HCT116 (cell line): ENCODE data around the gene IFI35. TPM values are rescaled to one million over a fixed set of nuclear protein-coding genes. Genes with fewer than 3 reads are reported as not detected.
A peak's percentile ranks its signal among the peaks of the same experiment; 100 is the strongest.

Experiments
- ATAC-seq: fragments of 200-7000 bp; cut with Tn5 transposase; 2 replicates; pipeline ENCODE4 v1.9.1; 2020; ENCODE audit warnings: mild to moderate bottlenecking, moderate library complexity
- BruUV-seq: library from RNA; stranded (reverse); fragments of 400-500 nt; replicated peaks from 2 replicates; lab custom pipeline; 2021; lab: Mats Ljungman, UMichigan
- CTCF ChIA-PET: fragments of 300-600 bp; sonication (Branson Sonifier 250); formaldehyde crosslinking; loops from one replicate; lab custom pipeline; 2021; ENCODE audit warnings: antibody characterized with exemption; lab: Charles Lee
- POLR2A ChIA-PET: fragments of 300-600, 350-600 bp; sonication (Branson Sonifier 250); formaldehyde crosslinking; loops from one replicate; lab custom pipeline; 2021; ENCODE audit warnings: antibody characterized with exemption; lab: Charles Lee
- RAD21 ChIA-PET, 2 experiments: fragments of 300-600 bp; sonication (Branson Sonifier 250); formaldehyde crosslinking; loops; one replicate each; lab custom pipeline; 2023; ENCODE audit warnings: low total read pairs in 2 of 2; ENCODE audit not compliant: uncharacterized antibody in 2 of 2, unreplicated experiment in 2 of 2, low non-redundant PET in 1 of 2; lab: Charles Lee
- DNase-seq: peaks from one replicate; pipeline ENCODE4 v3.0.0-alpha.2; 2010; ENCODE audit warnings: low read depth, low spot score
- H2AFZ ChIP-seq: fragments of 200-600 bp; shearing (Covaris generic), sonication (generic); 2 replicates; pipeline ENCODE4 v1.6.1; 2017; ENCODE audit warnings: low read depth, mixed run types, mixed read lengths, antibody characterized with exemption, low read length; ENCODE audit not compliant: poor library complexity, severe bottlenecking
- H3K27ac ChIP-seq: 2 replicates; pipeline ENCODE4 v1.5.1; 2012; ENCODE audit warnings: low read depth, low read length
- H3K27me3 ChIP-seq: fragments of 200-600 bp; sonication (generic); 2 replicates; pipeline ENCODE4 v1.6.1; 2016; ENCODE audit warnings: mixed run types, low read length, mixed read lengths; ENCODE audit not compliant: insufficient read depth
- H3K36me3 ChIP-seq, 2 experiments: fragments of 200-500 bp in 1 of 2; fragments of 200-600 bp in 1 of 2; sonication (Bioruptor generic) in 1 of 2; sonication (generic) in 1 of 2; 2 replicates each; pipeline versions ENCODE4 v1.5.1 to v1.6.1; 2014 to 2016; ENCODE audit warnings: low read length in 2 of 2, inconsistent platforms in 1 of 2, mixed read lengths in 1 of 2, mixed run types in 1 of 2; ENCODE audit not compliant: insufficient read depth in 2 of 2, control insufficient read depth in 1 of 2
- H3K4me1 ChIP-seq, 2 experiments: fragments of 200-600 bp in 1 of 2; sonication (generic) in 1 of 2; 2 replicates each; pipeline versions ENCODE4 v1.5.1 to v1.6.1; 2012 to 2017; ENCODE audit warnings: low read length in 2 of 2, inconsistent platforms in 1 of 2, mild to moderate bottlenecking in 1 of 2, mixed read lengths in 1 of 2, mixed run types in 1 of 2, moderate library complexity in 1 of 2; ENCODE audit not compliant: insufficient read depth in 2 of 2, control insufficient read depth in 1 of 2
- H3K4me2 ChIP-seq: fragments of 200-600 bp; sonication (generic); 2 replicates; pipeline ENCODE4 v1.6.1; 2017; ENCODE audit warnings: mixed run types, low read length, mixed read lengths
- H3K4me3 ChIP-seq, 2 experiments: fragments of 200-600 bp in 1 of 2; sonication (generic) in 1 of 2; replicated peaks in 1 of 2; 2 replicates each; pipeline ENCODE4 v1.5.1; 2011 to 2016; ENCODE audit warnings: low read length in 2 of 2, control low read depth in 1 of 2, low read depth in 1 of 2, mild to moderate bottlenecking in 1 of 2, mixed read lengths in 1 of 2, mixed run types in 1 of 2
- H3K79me2 ChIP-seq: fragments of 200-600 bp; sonication (generic); 2 replicates; pipeline ENCODE4 v1.6.1; 2017; ENCODE audit warnings: mild to moderate bottlenecking, mixed run types, low read length, moderate library complexity, mixed read lengths; ENCODE audit not compliant: insufficient read depth
- H3K9ac ChIP-seq: fragments of 200-600 bp; sonication (generic); 2 replicates; pipeline ENCODE4 v1.6.1; 2016; ENCODE audit warnings: low read length, mixed read lengths
- H3K9me2 ChIP-seq: fragments of 200-600 bp; sonication (generic), shearing (Covaris generic); 2 replicates; pipeline ENCODE4 v1.6.1; 2017; ENCODE audit warnings: mixed run types, mild to moderate bottlenecking, moderate library complexity; ENCODE audit not compliant: insufficient read depth
- H3K9me3 ChIP-seq, 2 experiments: fragments of 200-500 bp in 1 of 2; fragments of 200-600 bp in 1 of 2; sonication (Bioruptor generic) in 1 of 2; sonication (generic) in 1 of 2; 2 replicates each; pipeline ENCODE4 v1.6.1; 2014 to 2017; ENCODE audit warnings: low read length in 2 of 2, mixed read lengths in 2 of 2, inconsistent platforms in 1 of 2, low read depth in 1 of 2, mild to moderate bottlenecking in 1 of 2, mixed run types in 1 of 2, moderate library complexity in 1 of 2; ENCODE audit not compliant: control insufficient read depth in 1 of 2, insufficient read depth in 1 of 2
- H4K20me1 ChIP-seq: fragments of 200-600 bp; sonication (generic), shearing (Covaris generic); 2 replicates; pipeline ENCODE4 v1.6.1; 2017; ENCODE audit warnings: mixed run types, mild to moderate bottlenecking, moderate library complexity; ENCODE audit not compliant: insufficient read depth
- ATF3 ChIP-seq: IDR thresholded peaks from 2 replicates; pipeline ENCODE4 v1.6.1; 2012
- CBX3 ChIP-seq: IDR thresholded peaks from 2 replicates; pipeline ENCODE4 v1.6.1; 2012; ENCODE audit warnings: low read depth
- CEBPB ChIP-seq: IDR thresholded peaks from 2 replicates; pipeline ENCODE4 v1.6.1; 2012; ENCODE audit warnings: low read depth
- CTCF ChIP-seq, 3 experiments: fragments of 200-600 bp in 1 of 3; sonication (generic) in 1 of 3; IDR thresholded peaks in 2 of 3; conservative IDR thresholded peaks in 1 of 3; 2 replicates each; pipeline ENCODE4 v1.5.1; 2012 to 2017; ENCODE audit warnings: low read depth in 2 of 3, low read length in 2 of 3, antibody characterized with exemption in 1 of 3, borderline replicate concordance in 1 of 3, control low read depth in 1 of 3, mild to moderate bottlenecking in 1 of 3, mixed read lengths in 1 of 3, mixed run types in 1 of 3, moderate library complexity in 1 of 3; ENCODE audit not compliant: insufficient read depth in 1 of 3
- EGR1 ChIP-seq: IDR thresholded peaks from 2 replicates; pipeline ENCODE4 v1.6.1; 2012; ENCODE audit warnings: low read depth
- ELF1 ChIP-seq: IDR thresholded peaks from 2 replicates; pipeline ENCODE4 v1.6.1; 2012; ENCODE audit warnings: low read depth, borderline replicate concordance
- EZH2 ChIP-seq: fragments of 200-600 bp; sonication (generic); IDR thresholded peaks from 2 replicates; pipeline ENCODE4 v1.6.1; 2017; ENCODE audit warnings: antibody characterized with exemption, mixed run types
- EZH2phosphoT487 ChIP-seq: fragments of 200-600 bp; IDR thresholded peaks from 2 replicates; pipeline ENCODE4 v1.6.1; 2018; ENCODE audit warnings: antibody characterized with exemption, borderline replicate concordance
- FOSL1 ChIP-seq: IDR thresholded peaks from 2 replicates; pipeline ENCODE4 v1.6.1; 2012; ENCODE audit warnings: low read depth
- JUND ChIP-seq: IDR thresholded peaks from 2 replicates; pipeline ENCODE4 v1.6.1; 2012
- POLR2AphosphoS5 ChIP-seq: IDR thresholded peaks from 2 replicates; pipeline ENCODE4 v1.6.1; 2011; ENCODE audit warnings: mild to moderate bottlenecking, low read depth, low read length, moderate library complexity
- RAD21 ChIP-seq: IDR thresholded peaks from 2 replicates; pipeline ENCODE4 v1.6.1; 2012; ENCODE audit warnings: low read depth, mild to moderate bottlenecking
- REST ChIP-seq: IDR thresholded peaks from 2 replicates; pipeline ENCODE4 v1.6.1; 2012; ENCODE audit warnings: low read depth
- SIN3A ChIP-seq: IDR thresholded peaks from 2 replicates; pipeline ENCODE4 v1.6.1; 2012; ENCODE audit warnings: low read depth
- SP1 ChIP-seq: IDR thresholded peaks from 2 replicates; pipeline ENCODE4 v1.6.1; 2012; ENCODE audit warnings: low read depth
- YY1 ChIP-seq: IDR thresholded peaks from 2 replicates; pipeline ENCODE4 v1.6.1; 2011; ENCODE audit warnings: low read length, low read depth, moderate library complexity, mild to moderate bottlenecking; ENCODE audit not compliant: insufficient replicate concordance; ENCODE audit errors: extremely low read depth
- ZFX ChIP-seq: fragments of 450-650 bp; IDR thresholded peaks from 2 replicates; pipeline ENCODE4 v1.6.1; 2017
- ZNF274 ChIP-seq: fragments of 200-500 bp; sonication (Bioruptor generic); IDR thresholded peaks from 2 replicates; pipeline ENCODE4 v1.6.1; 2014; ENCODE audit warnings: mild to moderate bottlenecking, low read depth, low read length, inconsistent platforms
- intact Hi-C: fragments of 100-400 bp; cut with micrococcal nuclease; formaldehyde crosslinking; loops from 2 replicates; pipeline ENCODE4 v1.10.0; 2022
- total RNA-seq: library from RNA; stranded (reverse); gene quantifications from one replicate; pipeline ENCODE4 v1.2.1, GENCODE V29; 2021; ENCODE audit not compliant: unreplicated experiment
- TF ChIP-seq, protein P1 (sequence below): IDR thresholded peaks from 2 replicates; pipeline ENCODE4 v1.6.1; 2012

Gene IFI35
- total RNA-seq, 1 experiment from 2014 or later = 14.8 TPM

- peak in 2 of 3 experiments; percentile 23 to 31; a peak in 2 of 6 replicates for TF ChIP-seq CTCF (IDR thresholded peaks at IDR 0.05 in 2 of 3, conservative IDR thresholded peaks at IDR 0.05 in 1 of 3; ENCODE audit: borderline replicate concordance in 1 of 3, insufficient read depth in 1 of 3, low read depth in 2 of 3, low read length in 2 of 3)
- TF ChIP-seq ZNF274 = no peak
- peak; percentile 33; the same call in 1 of the 2 replicates for TF ChIP-seq RAD21
- TF ChIP-seq EZH2phosphoT487 = no peak
These were observed 2.9 kb upstream of the IFI35 start (continued) for GRCh38 chr17:43003542-43004172.

GRCh38 chr17:43010667-43011308, 4.2 kb downstream of the IFI35 start:
- Histone ChIP-seq H3K27ac (no peak overlapping the region), H3K9me2 (no peaks in the 10 kb centered on the region), H3K79me2 (no peaks in the 10 kb centered on the region), H3K4me3 (no peak overlapping the region), H2AFZ (no peak overlapping the region), H4K20me1 (no peaks in the 10 kb centered on the region), H3K27me3 (no peaks in the 10 kb centered on the region), H3K4me1 (peaks cover 13 to 40% of the 10 kb centered on the region in 2 experiments; a peak in 3 of 4 replicates), H3K36me3 (no peaks in the 10 kb centered on the region), H3K4me2 (peak overlapping the region; percentile 56), H3K9ac (peak overlapping the region; percentile 18), H3K9me3 (no peaks in the 10 kb centered on the region)
- BruUV-seq = no TSS peak
- CTCF ChIA-PET = interaction anchor here (1.2 kb wide), 1 partner anchor 14 kb away, joined by 3 read pairs; the partner anchor contains the start of gene RND2
- POLR2A ChIA-PET = interaction anchor here (0.7 to 1.4 kb wide), 3 partner anchors 9 to 305 kb away, joined by 3 to 4 read pairs (median 4); partner anchors contain the start of gene RPL27
- DNase-seq = peak; percentile 71
- ATAC-seq = peak; percentile 41
- intact Hi-C loops = no loop called here
- RAD21 ChIA-PET = no interaction called here
- TF ChIP-seq SP1 = peak; percentile 45; the same call in 1 of the 2 replicates
- TF ChIP-seq POLR2AphosphoS5 = no peak
- TF ChIP-seq EGR1 = no peak
- no peak for TF ChIP-seq REST
- no peak for TF ChIP-seq CBX3
- no peak for TF ChIP-seq ZNF274
- peak; percentile 23; the same call in 1 of the 2 replicates for TF ChIP-seq FOSL1
- no peak for TF ChIP-seq CEBPB
- TF ChIP-seq YY1 = no peak
- peak; percentile 42; the same call in 1 of the 2 replicates for TF ChIP-seq JUND
- TF ChIP-seq, protein P1, sequence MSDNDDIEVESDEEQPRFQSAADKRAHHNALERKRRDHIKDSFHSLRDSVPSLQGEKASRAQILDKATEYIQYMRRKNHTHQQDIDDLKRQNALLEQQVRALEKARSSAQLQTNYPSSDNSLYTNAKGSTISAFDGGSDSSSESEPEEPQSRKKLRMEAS = no peak; the same call in 1 of the 2 replicates
- no peak for TF ChIP-seq ATF3
- 0 out of 2 replicates have a peak, but pooled peaks have one; percentile 26 for TF ChIP-seq SIN3A
- TF ChIP-seq EZH2phosphoT487 = no peak
- TF ChIP-seq ELF1 = no peak
- no peak for TF ChIP-seq RAD21
- no peak for TF ChIP-seq ZFX
- TF ChIP-seq EZH2 = no peak
